Measurements from ENCODE around the gene ATP9B.

The ATP9B gene

DNA sequence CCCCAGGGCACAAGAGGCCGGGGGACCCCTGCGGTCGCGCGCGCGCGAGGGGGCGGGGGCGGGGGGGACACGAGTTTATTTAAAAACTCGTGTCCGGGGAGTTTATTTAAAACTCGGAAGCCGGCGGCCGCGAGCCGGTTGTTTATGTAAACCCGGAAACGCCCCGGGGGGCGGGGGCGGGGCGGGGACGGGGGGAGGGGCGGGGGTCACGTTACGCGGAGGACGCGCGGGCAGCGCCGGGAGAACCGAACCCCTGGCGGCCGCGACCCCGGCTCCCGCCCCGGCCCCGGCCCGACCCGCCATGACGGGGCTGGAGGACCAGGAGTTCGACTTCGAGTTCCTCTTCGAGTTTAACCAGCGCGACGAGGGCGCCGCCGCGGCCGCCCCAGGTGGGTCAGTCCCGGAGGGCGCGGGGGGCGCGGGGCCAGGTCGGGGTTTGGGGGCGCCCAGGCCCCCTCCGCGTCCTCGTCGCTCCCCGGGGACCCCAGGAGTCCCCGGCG is 330.9 kb downstream of the ATP9B start:
- DNase-seq: peak; percentile 80

DNA sequence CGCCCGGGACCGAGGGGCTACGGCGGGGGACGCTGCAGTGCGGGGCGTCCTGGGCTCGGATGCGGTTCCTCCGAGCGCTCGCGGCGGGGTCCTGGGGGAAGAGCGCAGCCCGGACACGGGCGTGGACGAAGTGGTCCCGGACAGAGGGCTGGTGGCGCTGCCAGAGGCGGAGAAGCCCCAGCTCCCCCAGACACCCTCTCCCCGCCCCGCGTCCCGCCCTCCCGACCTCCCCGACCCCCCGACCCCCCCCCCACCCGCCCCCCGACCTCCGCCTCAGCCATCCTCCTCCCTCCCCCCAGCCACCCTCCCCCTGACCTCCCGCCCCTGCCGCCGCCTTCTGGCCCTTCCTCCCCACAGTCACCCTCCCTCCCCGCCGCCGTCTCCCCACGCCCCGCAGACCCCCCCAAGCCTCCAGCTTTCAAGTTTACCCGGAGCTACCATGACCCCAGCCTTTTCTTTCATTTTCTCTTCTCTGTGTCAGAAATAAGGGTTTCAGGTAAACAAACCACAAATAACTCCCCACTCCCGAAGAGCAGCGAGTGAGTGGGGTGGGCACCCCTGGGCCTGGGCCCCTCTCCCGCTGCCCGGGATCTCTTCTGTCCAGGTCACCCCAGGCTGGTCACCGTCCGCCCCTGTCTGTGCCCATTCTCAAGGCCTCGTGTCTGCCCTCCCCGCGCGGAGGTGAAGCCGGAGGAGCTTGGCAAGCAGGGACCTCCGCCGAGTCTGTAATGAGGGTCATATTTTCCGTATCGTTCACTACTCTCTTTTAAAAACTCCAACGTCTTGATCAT is 331.6 kb downstream of the ATP9B start:
- DNase-seq: no peak

DNA sequence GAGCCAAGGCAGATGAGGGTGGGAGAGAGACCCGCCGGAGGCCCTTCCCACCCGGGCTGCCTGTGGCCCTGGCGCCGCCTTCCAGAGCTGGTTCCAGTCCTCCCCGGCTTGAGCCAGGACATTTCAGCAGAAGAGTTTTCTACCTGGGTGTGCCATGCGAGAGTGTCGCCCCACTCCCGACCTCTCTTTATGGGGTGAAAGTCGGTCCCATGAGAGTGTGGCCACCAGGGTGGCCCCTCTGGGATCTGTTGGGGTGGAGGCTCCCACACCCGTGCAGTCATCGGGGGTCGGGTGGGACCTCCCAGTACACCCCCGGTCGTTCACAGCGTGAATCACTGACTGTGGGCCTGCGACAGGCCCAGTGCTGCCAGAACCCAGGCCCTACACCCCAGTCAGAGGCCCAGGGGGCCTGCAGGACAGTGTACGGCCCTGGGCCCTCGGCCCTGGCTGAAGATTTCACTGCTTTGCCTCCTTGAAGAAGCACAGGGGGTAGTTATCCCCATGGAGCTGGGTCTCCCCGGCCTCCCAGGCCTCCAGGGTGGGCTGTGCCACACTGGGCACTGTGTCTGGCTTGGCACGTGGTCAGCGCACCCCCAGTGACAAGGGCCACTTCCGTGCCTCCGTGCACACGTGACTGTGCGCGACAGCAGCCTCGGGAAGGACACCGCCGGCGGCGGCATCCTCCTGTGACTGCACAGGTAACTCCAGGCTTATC is 332.5 kb downstream of the ATP9B start:
- no peak for DNase-seq

DNA sequence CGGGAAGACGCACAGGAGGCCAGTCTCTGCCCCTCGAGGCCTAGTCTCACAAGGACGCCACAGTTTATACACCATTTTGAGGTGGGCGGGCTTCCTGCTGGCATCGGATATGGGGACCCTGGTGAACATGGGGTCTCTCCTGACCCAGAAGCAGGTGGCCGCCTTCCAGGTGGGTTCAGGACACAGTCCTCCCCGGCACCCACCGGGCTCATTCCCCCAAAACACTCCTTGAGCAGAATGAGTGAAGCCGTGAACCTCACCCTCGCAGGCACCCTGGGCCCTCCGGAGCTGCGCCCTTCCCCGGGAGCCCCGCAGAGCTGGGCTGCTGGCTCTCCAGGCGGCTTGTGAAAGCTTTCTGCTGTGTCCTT is 333.0 kb downstream of the ATP9B start:
- peak; percentile 33 for DNase-seq

DNA sequence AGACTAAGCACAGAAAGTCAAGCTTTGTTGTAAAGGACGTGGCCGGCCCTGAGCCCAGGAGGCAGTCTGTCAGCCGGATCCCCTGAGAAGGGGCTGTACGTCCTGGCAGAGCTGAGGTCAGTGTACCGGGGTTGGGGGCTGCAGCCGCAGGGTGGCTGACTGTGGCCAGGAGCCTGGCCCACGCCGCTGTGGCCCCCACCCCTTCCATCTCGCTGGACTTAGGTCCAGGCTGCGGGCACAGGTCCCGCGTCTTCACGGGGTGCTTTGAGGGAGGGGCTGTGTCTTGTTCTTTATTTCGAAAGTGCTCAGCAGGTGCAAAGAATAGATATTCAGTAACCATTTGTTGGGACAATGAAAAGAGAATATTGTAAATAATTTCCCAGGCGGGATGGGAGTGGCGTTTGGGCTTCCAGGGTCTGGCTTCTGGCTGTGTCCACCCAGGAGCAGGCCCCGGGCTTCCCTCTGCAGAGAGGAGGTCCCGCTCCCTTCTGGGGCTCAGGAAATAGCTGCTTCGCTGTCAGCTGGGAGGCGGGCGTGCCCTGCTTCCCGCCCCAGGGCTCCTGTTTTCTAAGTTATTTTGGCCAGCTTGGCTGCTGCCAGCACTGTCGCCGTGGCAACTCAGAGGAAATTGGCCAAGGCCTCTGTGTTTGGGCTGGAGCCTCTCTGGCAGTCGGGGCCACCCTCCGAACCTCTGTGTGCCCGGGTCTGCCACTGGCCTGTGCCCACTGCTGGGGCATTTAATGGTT is 334.0 kb downstream of the ATP9B start:
- peak; percentile 87 for DNase-seq

DNA sequence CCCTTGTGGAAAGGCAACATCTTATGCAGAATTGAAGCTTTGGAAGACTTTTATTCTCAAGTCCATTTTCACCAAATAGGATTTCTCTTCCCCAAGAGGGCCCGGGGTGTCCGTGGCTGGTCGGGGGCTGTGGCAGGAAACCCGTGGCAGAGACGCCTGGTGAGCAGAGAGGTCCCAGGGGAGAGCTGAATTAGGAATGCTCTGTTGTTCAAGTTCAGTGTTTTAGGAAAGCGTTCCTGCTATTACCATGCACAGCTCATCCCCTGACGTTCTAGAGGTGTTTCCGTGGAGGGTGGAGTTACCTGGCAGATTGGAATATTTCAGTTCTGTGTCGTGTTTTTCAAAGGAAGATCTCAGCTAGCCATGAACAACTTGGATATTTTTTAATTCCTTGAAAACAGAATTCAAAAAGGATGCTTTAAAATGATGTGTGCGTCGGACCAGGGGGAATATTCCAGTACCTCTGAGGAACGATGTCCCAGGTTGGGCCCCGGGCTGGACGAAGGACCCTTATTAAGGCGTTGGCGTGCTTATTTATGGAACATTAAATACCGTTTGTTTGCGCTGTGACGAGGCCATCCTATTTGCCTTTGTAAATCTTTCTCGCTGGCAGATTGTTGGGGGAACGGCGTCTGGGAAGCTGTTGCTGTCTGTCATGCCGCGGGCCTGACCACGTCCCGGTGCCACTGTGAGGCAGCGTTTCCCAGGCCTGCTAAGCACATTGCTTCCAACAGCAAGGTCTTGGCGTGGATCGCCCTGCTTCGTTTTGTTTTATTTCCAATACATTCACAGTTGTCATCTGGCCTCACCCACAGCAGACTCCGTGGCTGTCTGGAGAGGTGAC is 334.8 kb downstream of the ATP9B start:
- peak; percentile 70 for DNase-seq

DNA sequence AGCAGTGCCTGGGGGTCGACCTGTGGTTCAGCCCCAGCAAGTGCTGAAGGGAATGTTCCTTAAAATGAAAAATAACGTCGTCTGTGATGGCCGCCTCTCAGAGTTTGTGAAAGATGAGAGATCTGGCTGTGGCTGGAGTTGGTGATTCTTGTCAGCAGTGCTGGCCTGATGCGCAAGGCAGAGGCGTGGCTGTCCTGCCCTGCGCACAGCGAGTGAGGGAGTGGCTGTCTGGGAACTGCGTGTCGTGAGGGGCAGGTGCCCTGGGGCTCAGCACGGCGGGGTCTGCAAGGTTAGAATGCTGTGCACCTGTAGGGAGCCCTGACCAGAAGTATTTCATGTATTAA is 335.3 kb downstream of the ATP9B start:
- DNase-seq: no peak

DNA sequence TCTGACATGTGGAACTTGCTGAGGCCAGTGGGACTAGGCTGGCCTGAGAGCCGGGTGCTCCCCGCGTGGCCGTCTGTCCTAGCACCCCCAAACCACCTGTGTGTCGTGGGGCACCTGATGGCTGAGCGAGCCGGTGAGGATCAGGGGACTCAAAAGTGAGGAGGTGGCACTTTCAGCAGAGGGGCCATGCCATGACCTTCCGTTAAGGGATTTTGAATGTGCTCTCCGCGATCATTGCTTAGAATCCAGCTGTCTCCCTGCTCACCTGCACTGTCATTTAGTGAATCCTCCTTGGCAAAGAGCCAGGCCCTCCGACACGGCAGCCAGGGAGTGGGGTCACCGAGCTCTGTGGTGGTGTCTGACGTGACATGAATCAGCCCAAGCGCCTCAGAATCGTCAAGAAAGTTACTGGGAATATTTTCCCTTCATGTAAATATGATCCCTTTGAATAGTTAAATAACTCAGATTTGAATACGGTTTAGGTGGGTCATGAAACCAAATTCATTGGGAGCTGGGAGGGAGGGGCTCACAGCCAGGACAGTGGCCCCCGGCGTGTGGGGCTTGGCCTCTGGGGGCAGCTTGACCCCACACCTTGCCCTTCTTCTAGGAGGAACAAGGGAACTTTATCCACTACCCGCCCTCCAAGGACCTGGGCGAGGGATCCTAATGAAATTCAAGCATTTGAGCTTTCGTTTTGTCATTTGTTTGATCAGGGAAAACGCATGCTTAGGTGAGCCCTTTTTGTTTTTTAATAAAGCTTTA is 336.0 kb downstream of the ATP9B start:
- DNase-seq: peak; percentile 31

DNA sequence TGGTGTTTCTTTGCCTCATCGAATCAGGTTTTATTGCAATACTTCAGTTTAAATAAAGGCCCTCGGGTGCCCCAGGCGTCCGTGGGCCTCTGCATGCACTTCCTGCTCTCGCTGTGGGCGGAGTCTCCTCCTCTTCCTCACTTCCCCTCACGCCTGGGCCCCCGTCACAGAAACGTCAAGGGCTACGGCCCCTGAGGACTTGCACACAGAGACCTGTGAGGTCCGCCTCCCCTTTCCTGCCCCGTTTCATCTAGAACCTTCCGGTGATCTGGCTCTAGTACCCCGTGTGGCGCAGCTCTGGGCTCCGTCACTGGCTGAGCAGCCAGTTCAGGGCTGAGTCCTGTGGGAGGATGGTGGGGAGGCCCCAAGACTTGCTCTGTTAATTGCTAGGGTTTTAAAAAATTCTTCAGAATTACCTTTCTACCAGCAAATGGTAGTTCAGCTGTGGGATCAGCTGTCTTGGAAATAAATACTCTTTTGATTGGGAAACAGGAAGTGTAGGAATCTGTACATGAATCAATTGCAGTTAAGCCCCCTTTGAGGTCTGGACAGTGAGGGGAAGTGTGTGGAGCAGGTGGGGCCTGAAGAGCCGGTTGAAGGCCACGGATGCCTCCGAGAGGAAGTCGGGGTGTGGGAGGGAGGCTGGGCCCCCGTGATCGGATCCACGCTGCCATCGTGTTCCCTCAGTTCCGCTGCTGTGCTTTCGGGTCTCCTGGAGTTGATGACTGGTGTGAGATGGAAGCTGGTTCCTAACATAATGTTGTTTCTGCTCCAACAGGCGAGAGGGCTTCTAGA is 336.8 kb downstream of the ATP9B start:
- peak; percentile 61 for DNase-seq

DNA sequence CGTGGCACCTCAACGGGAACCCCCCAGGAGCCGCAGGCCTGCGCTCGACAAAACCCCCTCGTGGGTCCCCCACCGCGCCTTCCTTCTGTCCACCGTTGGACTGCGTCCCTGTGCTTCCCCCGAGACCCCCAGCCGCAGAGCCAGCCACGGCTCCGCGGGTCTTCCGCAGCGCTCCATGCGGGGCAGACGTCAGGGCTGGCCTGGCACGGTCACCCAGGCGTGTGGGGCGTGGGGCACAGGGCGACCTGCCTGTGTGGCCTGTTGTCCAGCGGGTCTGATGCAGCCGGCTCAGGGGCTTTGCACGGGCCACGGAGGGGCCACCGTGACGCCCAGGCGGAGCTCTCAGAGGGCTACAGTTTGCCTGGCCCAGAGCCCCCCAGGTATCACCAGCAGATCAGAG is 337.5 kb downstream of the ATP9B start:
- no peak for DNase-seq

DNA sequence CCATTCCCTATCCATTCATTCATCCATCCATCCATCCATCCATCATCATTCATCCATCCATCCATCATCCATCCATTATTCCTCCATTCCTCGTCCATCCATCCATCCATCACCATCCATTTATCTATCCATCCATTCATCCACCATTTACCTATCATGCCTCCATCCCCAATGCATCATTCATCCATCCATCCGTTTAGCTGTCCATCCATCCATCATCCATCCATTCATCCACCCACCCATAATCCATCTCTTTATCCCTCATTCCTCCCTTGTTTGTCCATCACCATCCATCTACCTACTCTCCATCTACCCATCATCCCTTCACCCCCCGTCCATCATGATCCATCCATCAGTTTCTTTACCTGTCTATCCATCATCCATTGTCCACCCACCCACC is 340.1 kb downstream of the ATP9B start:
- no peak for DNase-seq

DNA sequence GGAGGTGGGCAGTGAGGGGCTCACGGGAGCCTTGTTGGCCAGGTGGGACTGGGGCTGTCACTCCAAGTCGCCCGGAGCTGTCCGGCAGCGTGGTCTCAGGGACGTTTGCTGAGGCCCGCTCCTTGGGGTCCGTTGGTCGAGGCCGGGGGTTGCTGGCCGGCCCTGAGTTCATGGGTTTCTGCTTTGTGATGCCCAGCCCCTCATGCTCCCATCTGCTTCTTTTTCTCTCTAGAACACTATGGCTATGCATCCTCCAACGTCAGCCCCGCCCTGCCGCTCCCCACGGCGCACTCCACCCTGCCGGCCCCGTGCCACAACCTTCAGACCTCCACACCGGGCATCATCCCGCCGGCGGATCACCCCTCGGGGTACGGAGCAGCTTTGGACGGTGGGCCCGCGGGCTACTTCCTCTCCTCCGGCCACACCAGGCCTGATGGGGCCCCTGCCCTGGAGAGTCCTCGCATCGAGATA is 341.0 kb downstream of the ATP9B start:
- no peak for DNase-seq

DNA sequence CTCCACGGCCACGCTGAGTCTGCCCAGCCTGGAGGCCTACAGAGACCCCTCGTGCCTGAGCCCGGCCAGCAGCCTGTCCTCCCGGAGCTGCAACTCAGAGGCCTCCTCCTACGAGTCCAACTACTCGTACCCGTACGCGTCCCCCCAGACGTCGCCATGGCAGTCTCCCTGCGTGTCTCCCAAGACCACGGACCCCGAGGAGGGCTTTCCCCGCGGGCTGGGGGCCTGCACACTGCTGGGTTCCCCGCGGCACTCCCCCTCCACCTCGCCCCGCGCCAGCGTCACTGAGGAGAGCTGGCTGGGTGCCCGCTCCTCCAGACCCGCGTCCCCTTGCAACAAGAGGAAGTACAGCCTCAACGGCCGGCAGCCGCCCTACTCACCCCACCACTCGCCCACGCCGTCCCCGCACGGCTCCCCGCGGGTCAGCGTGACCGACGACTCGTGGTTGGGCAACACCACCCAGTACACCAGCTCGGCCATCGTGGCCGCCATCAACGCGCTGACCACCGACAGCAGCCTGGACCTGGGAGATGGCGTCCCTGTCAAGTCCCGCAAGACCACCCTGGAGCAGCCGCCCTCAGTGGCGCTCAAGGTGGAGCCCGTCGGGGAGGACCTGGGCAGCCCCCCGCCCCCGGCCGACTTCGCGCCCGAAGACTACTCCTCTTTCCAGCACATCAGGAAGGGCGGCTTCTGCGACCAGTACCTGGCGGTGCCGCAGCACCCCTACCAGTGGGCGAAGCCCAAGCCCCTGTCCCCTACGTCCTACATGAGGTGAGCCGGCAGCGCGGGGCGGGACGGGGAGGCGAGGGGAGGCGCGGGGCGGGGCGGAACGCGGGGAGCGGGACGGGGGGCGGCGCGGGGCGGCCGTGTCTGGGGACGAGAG is 341.8 kb downstream of the ATP9B start:
- DNase-seq: peak; percentile 27

DNA sequence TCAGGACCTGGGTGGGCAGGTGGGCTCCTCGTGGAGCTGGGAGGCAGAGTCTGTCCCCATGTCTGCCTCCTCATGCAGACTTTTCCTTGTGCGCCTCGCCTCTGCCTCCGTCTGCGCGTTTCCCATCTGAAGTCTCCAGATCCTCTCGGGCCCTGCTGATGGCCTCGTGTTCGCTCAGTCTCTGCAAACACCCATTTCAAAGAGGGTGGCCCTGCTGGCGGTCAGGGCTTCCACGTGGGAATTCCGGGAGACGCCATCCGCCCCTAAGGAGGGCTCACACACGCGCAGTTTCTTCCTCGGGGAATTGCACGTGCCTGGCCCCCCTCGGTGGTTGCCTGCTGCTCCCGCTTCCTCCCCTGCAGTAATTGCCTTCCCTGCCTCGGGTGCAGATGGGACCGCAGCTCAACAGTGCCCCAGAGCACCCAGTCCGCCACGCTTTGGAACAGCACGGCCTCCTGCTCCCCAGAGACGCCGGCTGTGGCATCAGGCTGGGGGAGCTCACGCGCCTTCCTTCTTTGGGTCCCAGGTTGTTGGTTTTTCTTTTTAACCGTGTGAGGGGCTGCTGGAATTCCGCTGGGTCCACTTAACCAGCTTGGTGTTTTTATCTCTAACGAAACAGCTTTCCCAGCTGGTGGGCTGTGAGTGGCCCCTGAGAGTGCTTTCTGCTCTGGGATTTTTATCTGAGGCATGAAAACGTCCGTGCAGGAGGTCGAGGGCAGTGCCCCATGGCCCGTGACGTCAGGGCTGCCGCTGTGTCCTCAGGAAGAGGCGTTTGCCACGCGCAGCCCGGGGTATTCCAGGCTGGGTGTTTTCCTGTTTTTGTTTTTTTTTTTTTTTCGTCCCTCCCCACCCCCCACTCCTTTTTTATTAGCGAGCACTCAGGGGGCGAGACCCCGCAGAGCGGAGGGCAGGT is 342.7 kb downstream of the ATP9B start:
- DNase-seq: peak; percentile 23

DNA sequence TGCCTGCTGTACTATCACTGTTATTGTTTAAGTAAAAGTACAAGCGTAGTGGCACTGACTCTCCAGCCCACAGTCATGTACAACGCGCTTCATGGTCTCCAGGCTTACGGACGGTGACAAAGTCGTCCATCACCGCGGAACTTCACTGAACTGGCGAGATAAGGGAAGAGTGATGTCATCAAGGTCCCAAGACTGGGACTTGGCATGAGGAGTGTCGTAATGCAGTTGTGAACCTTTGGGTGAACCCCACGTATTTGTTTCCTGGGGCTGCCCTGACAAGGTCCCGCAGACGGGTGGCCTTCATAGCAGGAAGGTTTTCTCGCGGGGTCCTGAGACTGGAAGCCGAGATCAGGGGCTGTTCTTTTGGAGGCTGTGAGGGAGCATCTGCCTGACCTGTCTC is 343.8 kb downstream of the ATP9B start:
- no peak for DNase-seq

DNA sequence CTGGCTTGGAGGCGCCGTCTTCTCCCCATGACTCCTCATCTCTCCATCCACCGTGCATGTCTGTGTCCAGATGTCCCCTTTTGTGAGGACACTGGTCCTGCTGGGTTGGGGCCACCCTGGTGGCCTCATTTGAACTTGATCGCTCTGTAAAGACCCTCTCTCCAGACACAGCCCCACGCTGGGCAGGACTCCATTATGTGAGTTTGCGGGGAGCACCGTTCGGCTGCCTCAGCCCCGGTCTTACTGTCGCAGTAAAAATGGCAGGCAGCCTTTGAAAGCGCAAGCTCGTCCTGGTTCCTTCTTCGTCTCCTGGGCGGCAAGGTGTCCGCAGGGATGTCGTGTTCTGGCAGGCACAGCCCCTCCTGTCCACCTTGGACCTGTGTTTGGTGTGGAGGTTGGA is 344.2 kb downstream of the ATP9B start:
- no peak for DNase-seq

DNA sequence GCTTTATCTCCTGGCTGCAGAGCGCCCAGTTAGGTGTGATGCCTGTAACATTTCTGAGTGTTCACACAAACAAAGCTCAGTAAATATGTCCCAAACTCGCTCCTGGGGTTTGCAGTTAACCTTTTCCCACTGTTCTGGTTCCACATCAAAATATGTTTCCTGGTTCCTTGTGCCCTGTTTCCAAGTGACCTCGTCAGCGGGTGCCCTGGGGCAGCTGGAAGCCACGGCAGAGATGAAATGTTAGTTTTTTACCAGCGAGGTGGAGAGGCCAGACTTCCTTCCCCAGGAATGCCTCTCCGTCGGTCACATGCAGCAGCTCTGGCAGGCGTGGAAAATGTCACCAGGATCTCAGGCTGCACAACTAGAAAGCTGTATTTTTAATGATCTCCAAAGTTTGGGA is 344.7 kb downstream of the ATP9B start:
- DNase-seq: peak; percentile 19

DNA sequence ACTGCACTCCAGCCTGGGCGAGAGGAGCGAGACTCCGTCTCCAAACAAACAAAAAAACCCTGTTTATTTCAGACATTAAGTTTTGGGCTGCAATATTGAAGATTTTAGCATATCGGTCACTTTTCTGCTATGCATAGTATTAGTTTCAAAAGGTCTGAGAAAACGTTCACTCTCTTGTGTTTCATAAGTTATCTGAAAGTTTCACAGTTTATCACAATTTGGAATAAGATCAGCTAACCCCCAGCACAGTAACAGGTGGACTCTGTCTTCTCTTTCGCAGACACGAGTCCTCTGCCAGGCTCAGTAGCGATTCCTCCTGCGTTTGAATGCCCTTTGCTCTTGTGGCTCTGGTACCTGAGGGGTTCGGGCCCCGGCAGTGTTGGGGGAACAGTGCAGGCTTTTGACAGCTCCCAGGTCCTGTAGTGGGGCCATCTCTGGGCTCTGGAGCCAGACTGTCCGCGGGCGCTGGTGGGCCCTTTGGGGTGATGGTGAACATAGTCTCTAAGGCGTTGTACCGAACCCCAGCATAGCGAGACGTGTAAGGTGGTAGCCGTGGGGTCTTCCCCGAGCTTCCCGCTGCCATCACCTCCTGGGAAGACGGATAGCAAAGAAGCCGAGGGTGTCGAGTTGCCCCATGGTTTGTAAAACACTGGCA is 347.0 kb downstream of the ATP9B start:
- DNase-seq: no peak
